NK-92 (cell line): ENCODE results near the gene TCP11.

Experiments
- DNase-seq: peaks from one replicate; lab custom pipeline; 2025; ENCODE audit not compliant: unreplicated experiment; lab: John Stamatoyannopoulos, UW

Gene TCP11

DNA sequence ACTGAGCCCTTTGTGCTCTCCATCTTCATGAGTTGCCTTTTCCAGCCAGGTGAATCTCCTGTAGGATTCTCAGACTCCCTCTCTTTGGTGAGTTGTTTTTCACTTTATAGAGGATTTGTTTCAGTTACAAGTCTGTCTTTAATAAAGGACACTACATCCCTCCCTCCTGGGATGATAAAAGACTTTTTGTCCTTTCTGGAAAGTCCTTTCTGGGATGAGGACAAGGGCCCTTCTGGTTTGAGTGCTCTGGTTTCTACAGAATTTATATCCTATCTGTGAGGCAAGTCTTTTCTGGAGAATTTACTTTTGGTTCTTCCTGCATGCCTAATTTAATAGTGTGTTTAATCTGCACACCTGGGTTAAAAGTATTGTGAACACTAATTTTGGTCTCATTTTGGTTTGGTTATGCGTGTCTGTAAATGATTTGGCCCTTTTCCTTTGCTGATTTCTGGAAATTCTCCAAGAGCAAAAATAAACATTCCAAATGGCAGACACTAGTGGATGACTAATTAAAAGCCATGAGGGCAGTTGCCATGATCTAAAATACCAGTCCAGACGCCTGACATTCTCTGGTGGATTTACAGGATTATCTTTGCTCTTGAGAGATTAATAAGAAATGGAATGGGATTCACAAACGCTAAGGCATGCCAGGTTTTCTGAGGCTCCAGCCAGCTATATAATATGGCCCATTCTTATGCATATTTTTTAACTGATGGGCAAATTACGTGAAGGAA lies 44.8 kb downstream of the TCP11 start:
- DNase-seq: no peak

DNA sequence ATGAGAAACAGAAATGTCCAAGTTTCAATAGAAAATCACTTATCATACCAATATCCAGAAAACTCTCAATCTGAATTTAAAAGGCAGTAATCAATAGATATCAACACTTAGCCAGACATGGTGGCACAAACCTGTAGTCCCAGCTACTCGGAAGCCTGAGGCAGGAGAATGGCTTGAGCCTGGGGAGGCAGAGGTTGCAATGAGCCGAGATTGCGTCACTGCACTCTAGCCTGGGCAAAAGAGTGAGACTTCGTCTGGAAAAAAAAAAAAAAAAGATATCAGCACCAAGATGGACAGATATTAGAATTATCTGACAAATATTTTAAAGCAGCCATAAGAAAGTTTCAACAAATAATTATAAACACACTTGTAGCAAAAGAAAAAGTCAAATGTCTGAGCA lies 47.0 kb downstream of the TCP11 start:
- DNase-seq: no peak

DNA sequence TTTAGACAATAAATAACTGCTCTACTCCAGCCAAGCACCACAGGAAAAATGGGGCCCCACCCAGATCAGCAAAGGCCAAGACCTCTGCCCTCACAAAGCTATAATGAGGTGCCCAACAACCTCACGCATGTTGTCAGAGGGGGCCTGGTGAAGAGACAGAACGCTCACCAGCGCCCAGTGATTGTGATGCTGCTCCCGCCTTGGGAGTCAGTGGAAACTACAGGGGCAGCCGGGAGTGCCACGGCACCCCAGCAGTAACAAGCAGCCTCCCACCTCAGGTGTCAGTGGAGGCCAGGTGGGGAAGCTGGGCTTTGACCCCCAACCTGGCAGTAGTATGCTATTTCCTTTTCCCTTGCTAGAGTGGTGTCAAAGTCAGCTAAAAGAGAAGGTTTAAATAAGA lies 47.4 kb downstream of the TCP11 start:
- DNase-seq: no peak

DNA sequence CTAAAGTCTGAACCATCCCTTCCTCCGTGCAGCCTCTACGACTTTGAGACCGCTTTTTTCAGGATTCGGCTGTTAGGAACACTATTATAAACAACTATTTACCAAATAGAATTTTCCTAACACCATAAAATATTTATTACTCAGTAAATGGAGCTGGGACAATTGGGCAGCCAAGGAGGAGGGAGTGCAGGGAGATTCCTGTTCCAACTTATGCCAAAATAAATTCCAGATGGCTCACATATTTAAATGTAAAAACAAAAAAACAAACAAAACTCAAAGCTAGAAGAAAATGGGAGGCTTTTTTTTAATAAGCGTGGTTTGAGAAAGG lies 48.1 kb downstream of the TCP11 start:
- DNase-seq: no peak

DNA sequence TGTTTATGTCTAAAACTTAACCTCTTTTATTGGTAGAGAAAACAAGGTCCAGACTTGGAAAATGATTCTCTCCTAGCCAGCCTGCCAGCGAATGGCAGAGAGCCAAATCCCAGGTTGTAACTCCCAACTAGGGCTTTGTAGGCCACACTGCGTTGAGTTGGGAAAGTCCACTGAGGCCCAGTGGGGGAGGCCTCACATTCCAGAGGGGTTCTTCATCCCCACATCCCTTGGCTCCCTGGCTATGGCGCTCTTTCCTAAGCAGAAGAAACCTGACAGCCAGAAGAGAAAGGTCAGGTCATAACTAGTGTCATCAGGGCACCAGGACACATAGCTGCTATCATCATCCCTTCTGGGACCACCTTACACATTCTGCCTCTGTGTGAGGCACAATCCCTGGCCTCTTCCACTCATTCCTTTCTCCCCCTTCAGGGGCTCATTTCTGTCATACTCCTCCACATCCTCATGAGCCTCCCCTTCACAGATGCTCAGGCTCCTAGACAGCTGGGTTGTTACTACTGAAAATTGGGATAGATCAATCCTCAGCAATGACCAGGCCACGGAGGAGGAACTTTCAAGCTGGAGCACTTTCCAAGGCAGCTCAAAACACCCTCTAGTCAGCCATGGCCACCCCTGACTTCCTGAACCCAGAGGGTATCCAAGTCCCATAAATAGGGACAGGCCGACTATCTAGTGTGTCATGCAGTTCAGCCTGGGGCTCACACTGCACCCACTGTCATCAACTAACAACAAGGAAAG lies 48.6 kb downstream of the TCP11 start:
- DNase-seq: no peak

DNA sequence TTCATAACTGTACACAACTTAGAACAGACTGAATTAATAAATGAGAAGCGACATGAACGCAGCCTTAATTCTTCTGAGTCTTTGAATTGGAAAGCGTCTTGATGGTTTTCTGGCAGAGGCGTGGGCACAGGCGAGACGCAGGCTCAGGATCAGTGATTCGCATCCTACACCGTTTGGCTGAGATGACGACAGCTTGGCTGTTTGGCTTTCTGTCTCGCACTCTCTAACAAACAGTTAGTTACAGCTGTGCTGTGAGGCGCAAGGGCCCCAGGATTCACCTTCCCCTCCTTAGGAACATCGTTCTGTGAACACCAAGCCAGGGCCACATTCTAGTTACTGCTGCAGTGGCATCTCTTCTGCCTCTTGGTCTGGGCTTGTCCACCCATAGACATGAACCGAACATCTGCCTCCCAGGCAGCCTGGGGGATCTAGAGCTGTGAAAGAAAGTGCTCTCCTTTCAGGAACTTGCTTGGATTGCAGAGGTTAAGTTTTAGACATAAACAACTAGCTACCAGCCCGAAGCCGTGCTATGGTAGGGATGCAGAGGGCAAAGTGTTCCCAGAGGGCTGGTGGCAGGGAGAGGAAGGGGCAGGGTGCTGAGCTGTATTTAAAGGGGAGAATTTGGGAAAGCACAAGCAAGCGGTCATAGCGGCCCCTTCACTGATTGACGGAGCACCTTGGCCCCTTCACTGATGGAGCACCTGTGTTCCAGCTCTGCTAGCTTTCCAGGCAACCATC lies 49.6 kb downstream of the TCP11 start:
- no peak for DNase-seq

DNA sequence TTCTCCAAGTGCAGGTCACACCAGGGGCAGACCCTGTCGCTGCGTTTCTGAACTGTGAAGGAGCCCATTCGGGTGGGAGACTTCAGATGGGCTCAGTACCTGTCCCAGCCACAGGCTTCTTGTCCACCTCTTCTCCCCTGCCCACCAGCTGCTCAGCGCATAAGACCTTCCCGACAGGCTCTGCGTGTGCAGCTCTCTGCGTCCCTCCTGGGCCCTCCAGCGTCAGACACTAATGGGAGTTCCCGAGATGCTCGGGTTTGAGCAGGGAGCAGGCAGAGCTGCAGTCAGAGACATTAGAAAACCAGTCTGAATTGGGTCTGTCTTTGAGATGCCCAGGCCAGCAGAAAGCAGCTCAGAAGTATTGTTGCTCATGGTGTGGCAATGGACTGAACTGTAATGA lies 50.4 kb downstream of the TCP11 start:
- no peak for DNase-seq

DNA sequence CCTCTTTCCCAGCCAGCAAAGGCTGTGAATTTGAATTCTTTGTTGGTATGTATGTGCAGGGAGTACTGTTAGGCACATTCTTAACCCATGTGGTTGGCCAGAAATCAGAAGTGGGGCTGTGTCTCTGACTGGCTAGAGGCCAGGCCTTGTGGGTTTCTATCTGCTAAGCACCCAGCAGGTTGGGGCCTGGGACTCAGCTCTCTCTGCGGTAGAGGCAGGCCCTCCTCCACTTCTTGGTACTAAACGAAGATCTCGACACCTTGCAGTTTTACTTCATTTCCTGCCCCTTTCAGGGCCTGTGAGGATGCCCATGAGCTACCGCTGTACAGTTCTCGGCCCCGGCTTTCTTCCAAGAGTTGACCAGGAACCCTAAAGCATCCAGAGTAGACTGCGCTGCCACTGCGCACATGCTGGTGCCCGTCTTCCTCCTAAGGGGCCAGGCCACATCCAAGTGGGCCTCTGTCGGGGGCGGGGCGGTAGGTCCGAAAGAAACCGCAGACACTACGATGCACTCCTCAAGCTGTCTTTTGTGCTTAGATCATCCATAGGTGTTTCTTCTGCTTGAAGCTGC lies 51.1 kb downstream of the TCP11 start:
- DNase-seq: no peak

DNA sequence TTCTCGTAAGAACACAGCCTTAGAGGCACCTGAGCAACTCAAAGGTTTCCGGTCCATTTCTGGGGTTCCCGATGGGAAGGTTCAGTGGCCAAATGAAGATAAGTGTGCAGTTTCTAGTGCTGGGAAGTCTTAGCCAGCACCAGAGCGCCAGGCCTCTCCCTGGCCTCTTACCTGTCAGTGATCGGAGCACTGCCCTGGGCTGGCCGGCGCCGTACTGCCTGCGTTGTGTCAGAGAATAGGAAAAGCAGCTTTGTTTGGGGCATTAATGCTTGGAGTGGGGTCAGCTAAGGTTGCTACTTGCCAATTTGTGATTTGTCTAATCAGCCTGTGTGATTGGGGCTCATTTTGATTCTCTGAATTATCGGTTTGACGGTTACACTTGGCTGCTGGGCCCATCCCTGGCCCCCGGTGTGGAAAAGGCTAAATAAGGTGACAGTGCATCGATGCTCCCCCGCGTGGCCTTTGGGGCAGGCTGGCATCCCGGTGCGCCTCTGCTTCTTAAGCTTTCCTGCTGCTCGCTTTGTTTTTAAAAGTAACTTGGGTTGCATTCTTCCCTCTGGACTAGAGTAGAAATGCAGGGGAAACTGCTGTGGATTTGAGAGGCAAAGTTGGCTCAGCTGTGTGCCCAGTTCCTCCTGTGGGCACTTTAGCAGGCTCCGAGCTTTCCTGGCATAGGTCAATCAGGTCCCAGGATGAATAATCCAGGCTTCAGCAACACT lies 51.8 kb downstream of the TCP11 start:
- DNase-seq: no peak

DNA sequence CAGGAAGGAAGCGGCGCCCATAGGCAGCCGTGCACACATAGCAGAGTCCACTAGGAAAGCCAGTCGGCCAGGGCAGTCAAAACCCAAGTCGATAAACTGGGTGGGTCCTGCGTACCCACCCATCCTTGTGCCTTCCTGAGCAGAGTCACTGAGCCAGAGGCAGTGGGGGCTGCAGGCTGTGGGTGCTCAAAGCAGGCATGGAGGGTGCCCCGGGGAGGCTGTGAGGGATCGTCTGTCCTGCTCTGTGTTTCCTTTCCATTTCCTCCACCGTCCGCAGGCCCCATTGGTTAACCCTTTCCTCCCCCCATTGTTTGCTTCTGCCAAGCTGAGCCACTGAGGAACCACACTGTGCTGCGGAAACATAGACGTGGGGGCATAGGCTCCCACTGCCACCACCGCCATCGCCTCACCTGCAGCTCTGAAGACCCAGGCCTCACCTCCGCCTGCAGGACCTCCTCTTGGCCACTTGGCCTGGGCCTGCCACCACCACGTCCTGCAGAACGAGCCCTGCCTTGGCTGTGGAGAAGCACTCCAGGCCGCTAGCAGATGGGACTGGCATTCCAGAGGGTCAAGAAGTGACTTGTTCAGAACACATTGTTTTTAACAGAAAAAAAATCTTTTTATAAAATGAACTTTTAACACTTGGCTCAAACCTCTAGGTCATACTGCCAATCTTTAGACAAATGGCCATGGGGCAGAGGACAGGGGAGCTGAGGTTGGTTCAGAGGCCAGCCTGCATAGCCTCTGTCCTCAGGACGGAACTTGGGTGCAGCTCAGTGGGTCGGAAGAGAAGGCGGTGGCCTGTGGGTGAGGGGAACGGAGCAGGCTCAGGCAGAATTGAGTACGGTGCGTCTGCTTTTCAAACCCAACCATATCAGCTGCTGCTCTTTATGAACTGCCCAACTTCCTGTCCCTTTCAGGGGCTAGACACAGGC lies 52.6 kb downstream of the TCP11 start:
- DNase-seq: no peak

DNA sequence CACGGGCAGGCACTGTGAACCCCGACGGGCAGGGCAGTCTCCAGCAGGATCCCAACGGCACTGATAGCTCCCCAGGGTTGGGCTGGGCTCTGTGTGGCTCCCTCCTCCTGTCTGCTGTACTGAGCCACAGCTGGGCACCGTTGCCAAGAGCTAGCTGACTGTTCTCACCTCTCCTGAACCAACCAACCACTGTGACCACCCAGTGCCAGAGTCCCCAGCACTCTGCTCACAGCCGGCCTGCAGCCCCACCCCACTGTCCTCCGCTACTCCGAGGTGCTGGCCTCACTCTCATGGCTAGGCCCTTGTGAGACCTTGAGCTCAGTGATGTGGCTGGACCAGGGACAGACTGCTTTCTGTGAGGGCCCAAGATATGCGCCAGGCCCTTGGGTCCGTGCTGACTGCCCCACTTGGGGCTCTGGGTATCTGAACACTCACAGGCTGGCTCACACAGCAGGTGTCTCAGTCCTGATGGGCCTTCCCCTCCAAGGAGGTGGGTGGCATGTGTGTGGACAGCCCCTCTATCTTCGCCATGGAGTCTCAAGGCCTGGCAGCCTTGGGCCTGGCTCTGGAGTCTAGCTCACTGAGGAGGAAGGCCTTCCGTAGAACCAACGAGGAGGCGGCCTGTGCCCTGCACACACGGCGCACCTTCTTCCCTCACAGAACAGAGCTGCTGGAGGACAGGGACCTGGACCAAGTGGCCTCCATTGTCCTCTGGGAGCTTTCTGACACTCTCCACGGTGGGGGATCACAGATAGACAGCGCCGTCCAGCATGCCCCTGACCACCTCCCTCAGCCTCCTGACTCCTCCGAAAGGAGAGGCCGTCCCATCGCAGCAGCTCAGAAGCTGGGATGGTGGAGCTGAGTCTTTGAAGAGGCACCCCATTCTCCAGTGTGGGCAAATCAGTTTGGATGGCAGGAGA lies 53.5 kb downstream of the TCP11 start:
- DNase-seq: no peak

DNA sequence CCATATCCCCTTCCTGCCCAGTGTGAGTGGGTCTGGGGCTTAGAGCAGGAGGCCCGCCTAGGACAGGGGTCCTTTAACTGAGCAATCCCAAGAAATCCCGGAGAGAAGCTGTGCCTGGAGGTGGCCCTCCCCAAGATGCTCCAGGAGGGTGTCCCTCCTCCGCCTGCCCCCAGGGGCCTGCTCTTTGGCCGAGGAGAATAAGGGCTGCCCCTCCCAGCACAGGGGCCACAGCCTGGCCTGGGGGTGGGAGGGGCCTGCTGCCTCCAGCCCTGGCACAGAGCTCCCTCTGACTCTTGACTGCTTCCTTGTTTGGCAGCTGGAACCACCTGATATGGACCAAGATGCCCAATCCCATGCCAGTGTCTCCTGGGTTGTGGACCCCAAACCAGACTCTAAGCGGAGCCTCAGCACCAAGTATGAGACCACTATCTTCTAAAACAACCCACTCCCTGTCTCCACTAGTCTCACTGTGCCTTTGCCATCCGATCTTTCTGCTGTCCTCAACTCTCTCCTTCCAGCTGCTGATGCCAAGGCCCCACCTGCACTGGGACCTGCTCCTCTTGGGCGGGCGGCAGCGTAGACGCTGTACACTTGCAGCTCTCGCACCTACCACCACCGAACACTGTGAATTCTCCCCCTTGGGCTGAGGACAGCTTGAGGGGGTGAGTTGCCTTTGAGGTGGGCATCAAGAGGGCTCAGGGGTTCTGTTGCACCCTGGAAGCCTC lies 54.3 kb downstream of the TCP11 start:
- no peak for DNase-seq

DNA sequence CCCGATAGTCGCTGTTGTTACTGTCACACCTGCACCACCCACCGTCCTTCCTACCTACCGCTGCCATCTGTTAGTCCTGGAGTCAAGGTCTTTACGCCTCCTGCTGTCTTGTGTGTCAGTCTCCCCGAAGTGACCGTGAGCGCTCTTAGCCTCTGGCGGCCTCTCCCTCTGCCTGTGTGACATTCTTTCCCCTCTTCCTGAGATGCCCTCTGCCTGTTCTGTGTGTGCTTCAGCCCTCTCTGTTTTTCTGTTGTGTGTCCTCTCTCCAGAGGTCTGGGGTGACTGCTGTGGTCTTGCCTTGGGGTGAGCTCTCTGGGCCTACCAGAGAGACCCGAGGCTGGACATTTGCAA lies 54.9 kb downstream of the TCP11 start:
- no peak for DNase-seq

DNA sequence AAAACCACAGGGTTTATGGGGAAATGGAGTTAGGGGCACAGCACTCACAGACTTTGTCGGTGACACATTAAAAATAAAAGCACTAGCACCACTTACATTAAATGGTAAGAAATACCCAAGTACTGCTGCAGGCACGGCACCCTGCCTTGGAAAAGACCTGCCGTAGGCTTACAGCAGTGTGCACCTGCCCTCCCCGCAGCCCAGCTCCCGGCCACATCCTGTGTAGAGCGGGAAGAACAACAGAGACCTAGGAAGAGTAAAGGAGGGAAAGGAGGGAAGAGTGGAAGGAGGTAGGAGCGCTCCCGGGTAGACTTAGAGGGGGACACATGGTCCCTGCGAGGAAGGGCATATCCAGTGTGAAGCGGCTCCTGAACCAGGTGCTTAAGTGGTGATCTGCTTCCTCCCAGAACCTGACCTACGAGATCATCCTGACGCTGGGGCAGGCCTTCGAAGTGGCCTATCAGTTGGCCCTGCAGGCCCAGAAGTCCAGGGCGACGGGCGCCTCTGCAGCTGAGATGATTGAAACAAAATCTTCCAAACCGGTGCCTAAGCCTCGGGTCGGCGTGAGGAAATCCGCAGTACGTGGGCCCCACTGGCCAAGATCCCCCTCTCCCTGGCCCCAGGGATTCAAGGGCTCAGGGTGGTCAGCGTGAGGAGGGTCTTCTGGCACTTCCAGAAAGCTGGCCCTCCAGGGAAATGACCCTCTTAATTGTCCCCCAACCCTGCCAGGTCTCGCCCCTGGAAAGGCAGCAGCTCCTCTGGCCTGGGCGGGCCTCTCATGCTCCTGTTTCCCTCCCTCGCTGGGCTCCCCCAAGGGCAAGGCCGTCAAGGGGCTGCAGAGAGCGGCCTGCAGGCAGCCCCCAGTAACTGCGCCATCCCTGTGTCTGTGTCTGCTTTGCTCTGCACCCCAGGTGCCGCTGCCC lies 55.5 kb downstream of the TCP11 start:
- no peak for DNase-seq

DNA sequence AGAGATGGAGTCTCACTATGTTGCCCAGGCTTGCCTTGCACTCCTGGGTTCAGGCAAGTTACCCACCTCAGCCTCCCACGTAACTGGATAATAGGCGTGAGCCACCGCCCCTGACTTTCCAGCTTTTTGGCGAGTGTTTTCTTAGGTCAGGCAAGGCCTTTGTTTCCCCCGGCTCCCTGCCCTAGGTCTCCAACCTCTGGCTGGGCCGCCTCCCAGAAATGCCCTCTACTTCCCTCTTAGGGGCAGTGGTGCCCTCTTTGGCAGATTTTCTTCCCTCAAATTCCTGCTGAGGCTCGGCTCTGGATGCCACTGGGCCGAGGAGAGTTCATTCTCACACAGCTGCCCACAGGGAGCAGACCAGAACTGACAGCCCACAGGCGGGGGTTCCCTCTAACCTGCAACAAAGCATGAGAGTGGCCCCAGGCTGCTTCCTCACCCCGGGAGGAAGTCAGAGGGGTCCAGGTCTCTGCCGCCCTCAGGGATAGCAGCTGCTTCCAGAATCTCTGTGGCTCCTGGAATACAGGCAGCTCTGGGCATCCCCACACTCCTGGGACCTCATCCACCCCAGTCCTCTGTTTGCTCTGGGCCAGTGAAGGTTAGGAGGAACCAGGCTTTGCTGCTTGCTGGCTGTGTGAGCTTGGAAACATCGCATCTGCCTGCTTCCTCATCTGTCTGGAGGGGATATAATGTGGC lies 56.5 kb downstream of the TCP11 start:
- no peak for DNase-seq

DNA sequence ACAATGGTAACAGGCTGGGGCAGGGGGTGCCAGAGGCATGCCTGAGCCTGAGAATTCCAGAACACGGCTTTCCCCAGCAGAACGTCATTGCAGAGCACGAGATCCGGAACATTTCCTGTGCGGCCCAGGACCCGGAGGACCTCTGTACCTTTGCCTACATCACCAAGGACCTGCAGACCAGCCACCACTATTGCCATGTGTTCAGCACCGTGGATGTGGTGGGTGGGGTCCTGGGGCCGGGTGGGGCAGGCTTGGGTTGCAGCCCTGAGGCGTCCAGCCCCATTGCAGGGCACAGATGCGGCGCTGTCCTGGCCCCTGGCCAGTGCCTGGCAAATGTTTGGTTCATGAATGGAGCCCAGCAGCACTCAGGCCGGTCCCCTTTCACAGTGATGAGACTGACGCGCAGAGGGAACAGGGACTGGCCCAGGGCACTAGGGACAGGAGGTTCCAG lies 57.1 kb downstream of the TCP11 start:
- DNase-seq: no peak

DNA sequence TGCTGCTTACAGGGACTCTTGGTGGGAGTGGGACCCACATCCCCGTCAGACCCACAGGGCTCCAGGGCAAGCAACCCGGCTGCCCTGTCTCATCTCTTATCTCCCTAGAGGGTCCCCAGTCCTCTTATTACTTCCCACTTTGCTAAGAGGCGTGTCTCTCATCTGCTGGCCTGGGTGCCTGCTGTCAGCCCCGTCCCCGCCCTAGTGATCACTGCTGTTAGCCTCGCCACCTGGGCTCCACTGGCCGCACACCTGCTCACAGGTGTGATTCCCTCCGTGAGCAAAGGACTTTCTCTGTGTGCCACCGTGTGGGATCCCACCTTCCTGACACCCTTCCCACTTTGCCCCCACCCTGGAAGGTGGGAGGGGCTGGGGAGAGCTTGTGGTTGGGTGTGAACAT lies 57.6 kb downstream of the TCP11 start:
- no peak for DNase-seq
